C4-2B (cell line): ENCODE data around the gene FRK.

Source experiments
- ZFX ChIP-seq: fragments of 450-650 bp; IDR thresholded peaks from 2 replicates; pipeline ENCODE4 v1.6.1; 2017
- TF ChIP-seq, protein P1 (sequence below): fragments of 450-650 bp; conservative IDR thresholded peaks from 2 replicates; pipeline ENCODE4 v1.5.1; 2017; ENCODE audit warnings: mild to moderate bottlenecking

- TF ChIP-seq ZFX = no peak
- TF ChIP-seq, protein P1, sequence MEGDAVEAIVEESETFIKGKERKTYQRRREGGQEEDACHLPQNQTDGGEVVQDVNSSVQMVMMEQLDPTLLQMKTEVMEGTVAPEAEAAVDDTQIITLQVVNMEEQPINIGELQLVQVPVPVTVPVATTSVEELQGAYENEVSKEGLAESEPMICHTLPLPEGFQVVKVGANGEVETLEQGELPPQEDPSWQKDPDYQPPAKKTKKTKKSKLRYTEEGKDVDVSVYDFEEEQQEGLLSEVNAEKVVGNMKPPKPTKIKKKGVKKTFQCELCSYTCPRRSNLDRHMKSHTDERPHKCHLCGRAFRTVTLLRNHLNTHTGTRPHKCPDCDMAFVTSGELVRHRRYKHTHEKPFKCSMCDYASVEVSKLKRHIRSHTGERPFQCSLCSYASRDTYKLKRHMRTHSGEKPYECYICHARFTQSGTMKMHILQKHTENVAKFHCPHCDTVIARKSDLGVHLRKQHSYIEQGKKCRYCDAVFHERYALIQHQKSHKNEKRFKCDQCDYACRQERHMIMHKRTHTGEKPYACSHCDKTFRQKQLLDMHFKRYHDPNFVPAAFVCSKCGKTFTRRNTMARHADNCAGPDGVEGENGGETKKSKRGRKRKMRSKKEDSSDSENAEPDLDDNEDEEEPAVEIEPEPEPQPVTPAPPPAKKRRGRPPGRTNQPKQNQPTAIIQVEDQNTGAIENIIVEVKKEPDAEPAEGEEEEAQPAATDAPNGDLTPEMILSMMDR = no peak
Observed at GRCh38 chr6:116029535-116029934, 31.2 kb downstream of the FRK start.
